Sigmoid colon (tissue), 3 donors: Measurements from ENCODE around the gene TMCO2.

ENCODE experiments used
- CTCF ChIP-seq, 4 experiments: fragments of 450-650 bp in 3 of 4; fragments of 200-600 bp in 1 of 4; IDR thresholded peaks; one replicate each; pipeline ENCODE4 v1.5.1; 2016 to 2019; ENCODE audit warnings: antibody characterized with exemption in 4 of 4, mild to moderate bottlenecking in 3 of 4, moderate library complexity in 2 of 4
- POLR2A ChIP-seq, 2 donors: fragments of 450-650 bp; IDR thresholded peaks; one replicate each; pipeline ENCODE4 v1.6.1; 2016; ENCODE audit warnings: antibody characterized with exemption in 2 of 2, mild to moderate bottlenecking in 2 of 2, moderate library complexity in 2 of 2

GRCh38 chr1:40248412-40248811, 675 bp downstream of the TMCO2 start:
- TF ChIP-seq CTCF (IDR thresholded peaks at IDR 0.05) (no peak), POLR2A (IDR thresholded peaks at IDR 0.05) (no peak)
